HUES48 (cell line): ENCODE data around the gene PHF21A.
A peak's percentile ranks its signal among the peaks of the same experiment; 100 is the strongest.
"Not testable (repeated sequence)": the region's sequence is repeated elsewhere in the genome, so short reads cannot be mapped to it uniquely, and the experiment has no call there.

Experiments used
- H3K27ac ChIP-seq: one replicate; pipeline ENCODE4 v1.7.0; 2013; ENCODE audit warnings: low read depth, low read length, inconsistent platforms
- H3K27me3 ChIP-seq: 2 replicates; pipeline ENCODE4 v1.6.1; 2013; ENCODE audit warnings: mild to moderate bottlenecking, low read length; ENCODE audit not compliant: control insufficient read depth, insufficient read depth
- H3K36me3 ChIP-seq: 2 replicates; pipeline ENCODE4 v1.6.1; 2013; ENCODE audit warnings: low read length; ENCODE audit not compliant: control insufficient read depth, insufficient read depth
- H3K4me1 ChIP-seq: 2 replicates; pipeline ENCODE4 v1.6.1; 2013; ENCODE audit warnings: mild to moderate bottlenecking, low read length; ENCODE audit not compliant: control insufficient read depth, insufficient read depth
- H3K4me3 ChIP-seq: 2 replicates; pipeline ENCODE4 v1.5.1; 2013; ENCODE audit warnings: mild to moderate bottlenecking, low read depth, low read length
- H3K9ac ChIP-seq: 2 replicates; pipeline ENCODE4 v1.6.1; 2013; ENCODE audit warnings: mild to moderate bottlenecking, low read depth, low read length, moderate library complexity
- H3K9me3 ChIP-seq: 2 replicates; pipeline ENCODE4 v1.6.1; 2013; ENCODE audit warnings: low read length; ENCODE audit not compliant: control insufficient read depth, insufficient read depth

Gene PHF21A

GRCh38 chr11:46036969-46037368 lies 84.3 kb downstream of the PHF21A start:
- Histone ChIP-seq H3K27me3 (no peaks in the 10 kb centered on the region), H3K36me3 (no peaks in the 10 kb centered on the region), H3K9ac (no peak overlapping the region), H3K27ac (no peak overlapping the region), H3K4me1 (no peaks in the 10 kb centered on the region), H3K9me3 (no peaks in the 10 kb centered on the region), H3K4me3 (no peak overlapping the region)

DNA sequence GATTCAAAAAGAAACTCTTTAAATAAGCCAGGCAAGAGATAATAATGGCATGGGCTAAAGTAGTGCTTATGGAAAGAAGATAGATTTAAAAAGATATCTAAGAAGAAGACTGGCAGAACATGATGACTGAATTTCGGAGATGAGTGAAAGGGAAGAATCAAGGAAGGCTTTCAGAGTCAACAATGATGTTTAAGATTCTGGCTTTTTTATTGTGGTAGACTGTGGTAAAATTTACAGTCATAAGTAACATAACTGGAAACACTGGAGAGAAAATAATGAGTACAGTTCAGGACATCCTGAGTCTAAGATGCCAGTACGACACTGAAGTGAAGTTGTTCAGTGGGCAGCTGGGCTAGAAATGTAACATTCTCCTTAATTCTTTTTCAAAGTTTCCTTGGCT lies 85.2 kb downstream of the PHF21A start:
- Histone ChIP-seq H3K9ac (no peak overlapping the region), H3K27me3 (no peaks in the 10 kb centered on the region), H3K27ac (no peak overlapping the region), H3K4me3 (no peak overlapping the region), H3K9me3 (no peaks in the 10 kb centered on the region), H3K4me1 (no peaks in the 10 kb centered on the region), H3K36me3 (no peaks in the 10 kb centered on the region)

- H3K4me1 ChIP-seq: no peaks in the 10 kb centered on the region
- H3K27ac ChIP-seq: no peak overlapping the region
- H3K36me3 ChIP-seq: no peaks in the 10 kb centered on the region
- H3K27me3 ChIP-seq: no peaks in the 10 kb centered on the region
- no peak overlapping the region for H3K4me3 ChIP-seq
- H3K9ac ChIP-seq: no peak overlapping the region
- no peaks in the 10 kb centered on the region for H3K9me3 ChIP-seq
Observed at GRCh38 chr11:46034041-46034440, 87.2 kb downstream of the PHF21A start.

DNA sequence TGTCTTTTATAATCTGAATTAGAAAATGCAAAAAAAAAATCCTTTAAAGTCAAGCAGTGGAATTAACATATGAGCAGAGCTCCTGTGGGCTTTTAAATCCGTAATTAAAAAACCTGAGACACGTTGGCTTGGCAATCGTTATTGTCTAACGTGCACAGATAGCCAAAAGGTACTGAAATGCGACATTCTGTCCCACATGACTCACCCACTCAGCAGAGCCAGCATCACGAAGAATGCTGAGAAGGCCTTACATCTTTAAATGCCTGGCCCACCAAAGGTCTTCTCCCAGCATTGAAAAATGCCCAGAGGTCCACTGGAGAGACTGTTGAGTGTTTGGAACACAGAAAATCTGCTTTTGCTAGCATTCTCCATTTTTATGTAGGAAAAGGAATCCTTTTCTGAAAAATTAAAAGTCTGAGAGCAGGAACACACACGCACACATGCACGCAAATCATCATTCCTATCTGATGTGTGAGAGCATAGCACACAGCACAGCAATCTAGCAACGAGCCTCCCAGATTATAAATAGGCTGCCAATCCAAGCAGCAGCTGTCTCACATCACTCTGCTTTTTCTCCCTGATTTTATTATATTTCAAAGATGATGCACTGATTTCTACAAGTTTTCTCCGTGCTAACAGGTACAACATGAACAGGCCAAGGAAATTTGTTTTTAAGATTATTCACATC lies 94.5 kb downstream of the PHF21A start:
- H3K9ac ChIP-seq: no peak overlapping the region
- H3K4me1 ChIP-seq: peaks cover 12% of the 10 kb centered on the region
- H3K9me3 ChIP-seq: no peaks in the 10 kb centered on the region
- H3K4me3 ChIP-seq: no peak overlapping the region
- no peaks in the 10 kb centered on the region for H3K36me3 ChIP-seq
- H3K27ac ChIP-seq: peak overlapping the region; percentile 18
- no peaks in the 10 kb centered on the region for H3K27me3 ChIP-seq

DNA sequence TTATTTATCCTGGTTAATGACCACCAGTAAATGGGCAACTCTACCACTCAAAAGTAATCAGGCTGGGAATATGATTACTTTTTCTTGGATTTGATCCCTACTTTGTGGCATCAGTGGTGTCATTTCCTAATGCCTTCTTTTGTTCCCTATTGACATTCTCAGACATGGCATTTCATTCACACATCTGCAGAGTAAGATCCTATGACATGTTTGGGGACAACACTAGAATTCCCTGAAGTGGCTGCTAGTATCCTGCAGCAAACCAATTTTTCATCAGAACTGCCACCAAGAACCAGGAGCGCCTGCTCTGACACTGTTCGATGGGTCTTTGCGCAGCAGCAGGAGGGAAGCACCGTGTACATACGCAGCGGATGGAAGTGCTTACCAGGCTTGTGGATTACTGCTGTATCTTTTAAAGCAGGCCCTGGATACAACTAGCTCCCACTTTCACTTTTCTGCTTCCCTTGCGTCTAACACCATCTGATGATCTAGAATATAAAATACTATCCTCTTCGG lies 101.1 kb downstream of the PHF21A start:
- H3K4me3 ChIP-seq: no peak overlapping the region
- H3K9me3 ChIP-seq: no peaks in the 10 kb centered on the region
- H3K27ac ChIP-seq: no peak overlapping the region
- peaks cover 5% of the 10 kb centered on the region; the same call in 1 of the 2 replicates for H3K4me1 ChIP-seq
- H3K27me3 ChIP-seq: no peaks in the 10 kb centered on the region
- H3K36me3 ChIP-seq: 0 out of 2 replicates have a peak, but pooled peaks cover 3% of the 10 kb centered on the region
- H3K9ac ChIP-seq: no peak overlapping the region

DNA sequence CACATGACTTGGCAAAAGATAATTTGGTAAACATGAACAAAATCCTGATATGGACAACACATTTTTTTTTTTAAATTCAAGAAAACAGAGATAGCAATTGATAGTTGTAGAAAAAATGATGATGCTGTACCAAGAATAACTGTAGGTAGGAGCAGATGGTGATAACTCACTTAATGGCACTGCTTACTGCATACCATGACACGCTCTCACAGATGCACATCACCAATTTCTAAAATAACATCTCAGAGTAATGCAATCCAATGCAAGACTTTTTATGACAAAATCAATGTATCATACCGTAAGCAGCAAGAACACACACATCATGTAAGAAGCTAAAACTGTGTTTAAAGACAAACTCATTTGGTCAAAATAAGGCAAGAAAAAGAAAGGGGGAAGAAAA lies 102.6 kb downstream of the PHF21A start:
- peaks cover 5% of the 10 kb centered on the region for H3K4me1 ChIP-seq
- no peak overlapping the region for H3K27ac ChIP-seq
- no peaks in the 10 kb centered on the region; the same call in 1 of the 2 replicates for H3K9me3 ChIP-seq
- H3K36me3 ChIP-seq: 0 out of 2 replicates have a peak, but pooled peaks cover 3% of the 10 kb centered on the region
- no peaks in the 10 kb centered on the region for H3K27me3 ChIP-seq
- H3K9ac ChIP-seq: no peak overlapping the region
- no peak overlapping the region for H3K4me3 ChIP-seq

- H3K4me3 ChIP-seq: no peak overlapping the region
- no peaks in the 10 kb centered on the region for H3K27me3 ChIP-seq
- 0 out of 2 replicates have a peak, but pooled peaks cover 3% of the 10 kb centered on the region for H3K36me3 ChIP-seq
- H3K9me3 ChIP-seq: no peaks in the 10 kb centered on the region; the same call in 1 of the 2 replicates
- no peak overlapping the region for H3K9ac ChIP-seq
- no peak overlapping the region for H3K27ac ChIP-seq
- H3K4me1 ChIP-seq: peaks cover 19% of the 10 kb centered on the region
Observed at GRCh38 chr11:46017341-46017740, 103.9 kb downstream of the PHF21A start.

GRCh38 chr11:46015941-46016340 lies 105.3 kb downstream of the PHF21A start:
- H3K36me3 ChIP-seq: no peaks in the 10 kb centered on the region
- H3K9ac ChIP-seq: no peak overlapping the region

DNA sequence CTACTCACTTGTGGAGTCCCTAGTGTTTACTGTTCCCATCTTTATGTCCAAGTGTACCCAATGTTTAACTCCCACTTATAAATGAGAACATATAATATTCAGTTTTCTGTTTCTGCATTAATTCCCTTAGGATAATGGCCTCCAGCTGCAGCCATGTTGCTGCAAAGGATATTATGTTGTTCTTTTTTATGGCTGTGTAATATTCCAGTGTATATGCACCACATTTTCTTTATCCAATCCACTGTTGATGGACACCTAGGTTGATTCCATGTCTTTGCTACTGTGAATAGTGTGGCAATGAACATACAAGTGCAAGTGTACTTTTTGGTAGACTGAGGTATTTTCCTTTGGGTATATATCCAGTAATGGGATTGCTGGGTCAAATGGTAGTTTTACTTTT lies 107.1 kb downstream of the PHF21A start:
- not testable (repeated sequence) for H3K4me3 ChIP-seq, H3K36me3 ChIP-seq, H3K9ac ChIP-seq, H3K27me3 ChIP-seq, H3K9me3 ChIP-seq, H3K27ac ChIP-seq
- peaks cover 31% of the 10 kb centered on the region for H3K4me1 ChIP-seq

More at GRCh38 chr11:46015941-46016340, 105.3 kb downstream of the PHF21A start:
- Histone ChIP-seq H3K27ac (no peak overlapping the region), H3K27me3 (no peaks in the 10 kb centered on the region), H3K9me3 (no peaks in the 10 kb centered on the region; the same call in 1 of the 2 replicates), H3K4me1 (peaks cover 29% of the 10 kb centered on the region), H3K4me3 (no peak overlapping the region)

GRCh38 chr11:46012185-46012584 lies 109.1 kb downstream of the PHF21A start:
- Histone ChIP-seq H3K9me3 (no peaks in the 10 kb centered on the region; the same call in 1 of the 2 replicates), H3K27me3 (no peaks in the 10 kb centered on the region), H3K4me1 (peaks cover 26% of the 10 kb centered on the region), H3K9ac (0 out of 2 replicates have a peak overlapping the region, but pooled peaks have one; percentile 28), H3K36me3 (no peaks in the 10 kb centered on the region), H3K27ac (peak overlapping the region; percentile 80), H3K4me3 (no peak overlapping the region)

DNA sequence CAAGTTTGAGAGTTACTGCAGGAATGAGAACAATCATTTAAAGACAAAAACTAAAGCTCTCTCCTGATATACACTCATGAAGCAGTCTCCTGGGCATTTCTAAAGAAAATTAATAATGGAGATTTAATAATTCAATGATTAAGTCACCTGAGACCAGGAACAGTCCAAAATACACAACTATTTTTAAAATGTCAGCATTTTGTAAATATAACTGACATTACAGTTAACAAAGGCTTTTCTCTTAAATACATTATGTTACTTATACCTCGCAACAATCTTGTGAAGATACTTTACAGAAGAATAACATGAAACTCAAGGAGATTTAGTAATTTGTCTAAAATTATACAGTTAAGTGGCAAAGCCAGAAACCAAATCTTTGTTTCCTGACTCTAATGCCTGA lies 111.2 kb downstream of the PHF21A start:
- no peaks in the 10 kb centered on the region; the same call in 1 of the 2 replicates for H3K9me3 ChIP-seq

More for the DNA sequence above, 111.2 kb downstream of the PHF21A start:
- Histone ChIP-seq H3K4me1 (peaks cover 47% of the 10 kb centered on the region), H3K27ac (no peak overlapping the region), H3K36me3 (no peaks in the 10 kb centered on the region), H3K27me3 (no peaks in the 10 kb centered on the region), H3K4me3 (no peak overlapping the region), H3K9ac (no peak overlapping the region)
